ENCODE results near the gene CEP112. TPM values are rescaled to one million over a fixed set of nuclear protein-coding genes. Genes with fewer than 3 reads are reported as not detected.

The CEP112 gene
- total RNA-seq, 1 donor from 2014 or later, result 14.5 TPM

DNA sequence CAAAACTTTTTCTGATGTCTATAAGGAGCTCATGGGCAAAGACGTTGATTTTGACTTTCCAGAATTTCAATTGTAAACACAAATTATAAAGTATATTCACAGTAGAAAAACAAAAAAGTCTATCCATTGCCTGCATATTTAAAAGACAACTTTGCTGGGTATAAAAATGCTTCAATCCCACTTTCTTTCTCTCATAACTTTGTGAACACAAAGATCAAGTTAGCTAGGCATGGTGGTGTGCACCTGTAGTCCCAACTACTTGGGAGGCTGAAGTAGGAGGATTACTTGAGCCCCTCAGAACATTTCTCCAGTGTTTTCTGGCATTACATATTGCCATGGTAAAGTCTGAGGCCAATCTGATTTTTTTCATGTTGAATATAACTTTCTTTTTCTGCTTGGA lies 547.4 kb downstream of the CEP112 start:
- no peak overlapping the region for H3K4me3 ChIP-seq
- H3K36me3 ChIP-seq, result peaks cover 13% of the 10 kb centered on the region
- TF ChIP-seq, protein P1, sequence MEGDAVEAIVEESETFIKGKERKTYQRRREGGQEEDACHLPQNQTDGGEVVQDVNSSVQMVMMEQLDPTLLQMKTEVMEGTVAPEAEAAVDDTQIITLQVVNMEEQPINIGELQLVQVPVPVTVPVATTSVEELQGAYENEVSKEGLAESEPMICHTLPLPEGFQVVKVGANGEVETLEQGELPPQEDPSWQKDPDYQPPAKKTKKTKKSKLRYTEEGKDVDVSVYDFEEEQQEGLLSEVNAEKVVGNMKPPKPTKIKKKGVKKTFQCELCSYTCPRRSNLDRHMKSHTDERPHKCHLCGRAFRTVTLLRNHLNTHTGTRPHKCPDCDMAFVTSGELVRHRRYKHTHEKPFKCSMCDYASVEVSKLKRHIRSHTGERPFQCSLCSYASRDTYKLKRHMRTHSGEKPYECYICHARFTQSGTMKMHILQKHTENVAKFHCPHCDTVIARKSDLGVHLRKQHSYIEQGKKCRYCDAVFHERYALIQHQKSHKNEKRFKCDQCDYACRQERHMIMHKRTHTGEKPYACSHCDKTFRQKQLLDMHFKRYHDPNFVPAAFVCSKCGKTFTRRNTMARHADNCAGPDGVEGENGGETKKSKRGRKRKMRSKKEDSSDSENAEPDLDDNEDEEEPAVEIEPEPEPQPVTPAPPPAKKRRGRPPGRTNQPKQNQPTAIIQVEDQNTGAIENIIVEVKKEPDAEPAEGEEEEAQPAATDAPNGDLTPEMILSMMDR (IDR thresholded peaks at IDR 0.05; ENCODE audit: borderline replicate concordance), result no peak
- DNase-seq, result no peak
- no peaks in the 10 kb centered on the region for H3K27me3 ChIP-seq (ENCODE audit: low read depth)
- H3K27ac ChIP-seq (replicated peaks), result no peak overlapping the region
- intact Hi-C loops (cut with micrococcal nuclease), result no loop called here
- H3K4me1 ChIP-seq, result no peaks in the 10 kb centered on the region
- H3K9me3 ChIP-seq (replicated peaks), result peaks cover 38% of the 10 kb centered on the region

DNA sequence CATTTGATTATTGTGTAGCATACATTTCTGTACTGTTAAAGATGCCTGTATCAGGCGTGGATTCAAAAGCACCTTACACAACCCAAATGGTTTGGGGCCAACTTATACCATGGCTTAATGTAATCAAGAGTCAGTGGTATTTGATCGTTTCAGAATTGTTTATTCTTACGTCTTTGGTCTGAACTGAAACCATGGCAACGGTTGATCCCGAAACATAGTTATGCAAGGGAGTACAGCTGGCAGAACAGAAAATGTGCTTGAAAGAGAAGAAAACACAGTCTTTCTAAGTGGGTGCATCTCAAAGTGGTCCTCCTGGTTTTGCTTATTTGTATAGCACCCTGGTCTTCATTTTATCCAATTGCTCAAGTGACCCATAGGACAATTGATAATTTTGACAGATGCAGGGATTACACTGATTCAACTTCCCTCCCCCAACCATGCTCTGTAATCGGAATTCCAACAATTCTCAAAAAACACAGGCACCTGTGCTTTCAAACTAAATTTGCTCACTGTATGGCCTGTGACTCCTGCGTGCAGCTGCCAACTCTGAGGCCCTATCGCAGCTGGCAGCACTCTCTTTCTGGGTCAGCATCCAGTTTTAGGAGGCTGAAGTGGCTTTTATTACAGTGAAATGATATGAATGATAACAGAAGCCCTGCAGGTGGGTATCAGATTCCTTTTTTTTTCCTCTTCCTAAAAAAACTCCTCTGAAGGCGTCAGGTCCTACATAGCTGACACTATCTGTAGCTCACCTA lies 553.5 kb downstream of the CEP112 start:
- TF ChIP-seq, protein P1 (IDR thresholded peaks at IDR 0.05; ENCODE audit: borderline replicate concordance), result no peak
- Histone ChIP-seq H3K27ac (replicated peaks) (no peak overlapping the region), H3K4me3 (no peak overlapping the region), H3K27me3 (ENCODE audit: low read depth) (no peaks in the 10 kb centered on the region), H3K9me3 (replicated peaks) (peaks cover 12% of the 10 kb centered on the region), H3K36me3 (peaks cover 13% of the 10 kb centered on the region), H3K4me1 (peaks cover 11% of the 10 kb centered on the region)
- intact Hi-C loops (cut with micrococcal nuclease), result no loop called here
- DNase-seq, result no peak

DNA sequence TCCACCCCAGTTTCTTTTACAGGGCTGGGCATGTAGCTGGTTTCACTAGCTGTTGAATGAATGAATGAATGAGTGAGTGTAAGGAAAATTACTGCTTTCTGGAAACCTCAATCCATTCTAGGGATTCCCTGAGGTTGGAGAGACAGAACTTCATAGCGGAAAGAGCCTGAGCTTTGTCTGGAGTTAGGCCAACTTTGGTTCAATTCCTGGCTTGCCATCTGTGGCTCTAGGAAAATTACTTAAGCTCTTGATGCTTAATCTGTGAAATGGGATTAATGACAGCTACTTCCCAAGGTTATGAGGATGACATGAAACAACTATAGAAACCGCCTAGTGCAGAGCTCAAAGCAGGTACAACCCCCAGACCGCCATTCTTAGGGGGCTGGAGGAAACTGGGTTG lies 554.1 kb downstream of the CEP112 start:
- intact Hi-C loops (cut with micrococcal nuclease), result no loop called here
- no peak for DNase-seq
- Histone ChIP-seq H3K27ac (replicated peaks) (no peak overlapping the region), H3K27me3 (ENCODE audit: low read depth) (no peaks in the 10 kb centered on the region), H3K4me1 (peaks cover 11% of the 10 kb centered on the region), H3K9me3 (replicated peaks) (peaks cover 11% of the 10 kb centered on the region), H3K4me3 (no peak overlapping the region), H3K36me3 (peaks cover 13% of the 10 kb centered on the region)
- TF ChIP-seq, protein P1 (IDR thresholded peaks at IDR 0.05; ENCODE audit: borderline replicate concordance), result no peak

DNA sequence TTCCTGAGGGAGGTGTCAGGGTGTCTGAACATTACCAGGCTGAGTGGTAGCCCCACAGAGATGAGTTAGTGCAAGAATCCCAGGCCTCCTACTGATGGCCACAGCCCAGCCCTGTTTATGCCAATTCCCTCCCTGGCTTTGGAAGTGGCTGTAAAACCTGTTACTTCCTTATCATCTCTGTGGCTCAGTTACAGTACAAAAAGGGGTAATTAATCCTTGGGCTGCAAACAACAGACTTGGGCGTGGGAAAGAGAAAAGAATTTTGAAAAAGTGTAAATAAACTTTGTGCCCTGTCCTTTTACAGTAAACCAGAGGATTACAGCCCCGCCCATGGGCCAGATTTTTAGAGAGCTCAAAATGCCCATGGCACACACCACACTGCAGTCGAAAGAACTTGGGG lies 557.4 kb downstream of the CEP112 start:
- intact Hi-C loops (cut with micrococcal nuclease), result no loop called here
- H3K27ac ChIP-seq (replicated peaks), result no peak overlapping the region
- H3K4me3 ChIP-seq, result no peak overlapping the region
- H3K36me3 ChIP-seq, result no peaks in the 10 kb centered on the region
- DNase-seq, result no peak
- TF ChIP-seq, protein P1 (IDR thresholded peaks at IDR 0.05; ENCODE audit: borderline replicate concordance), result no peak
- H3K27me3 ChIP-seq (ENCODE audit: low read depth), result no peaks in the 10 kb centered on the region
- no peaks in the 10 kb centered on the region for H3K9me3 ChIP-seq (replicated peaks)
- peaks cover 11% of the 10 kb centered on the region for H3K4me1 ChIP-seq

DNA sequence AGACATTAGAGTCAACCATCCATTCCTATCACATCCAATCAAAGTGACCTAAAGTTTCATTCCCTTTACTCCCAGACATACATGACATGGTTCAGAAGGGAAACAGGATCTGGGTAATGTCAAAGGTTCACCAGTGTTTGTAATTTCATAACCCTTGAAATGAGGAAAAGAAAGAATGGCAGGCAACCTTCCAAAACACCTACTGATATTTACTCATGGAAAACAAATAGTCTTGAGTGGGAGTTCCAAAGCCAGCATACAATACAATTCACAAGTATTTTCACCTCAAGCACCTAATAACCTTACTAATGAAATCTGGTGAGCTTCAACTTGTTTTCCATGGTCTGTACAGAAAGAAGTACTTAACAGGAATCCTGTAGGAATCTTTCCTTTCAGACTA lies 557.9 kb downstream of the CEP112 start:
- TF ChIP-seq, protein P1 (IDR thresholded peaks at IDR 0.05; ENCODE audit: borderline replicate concordance), result no peak
- DNase-seq, result no peak
- Histone ChIP-seq H3K27me3 (ENCODE audit: low read depth) (no peaks in the 10 kb centered on the region), H3K9me3 (replicated peaks) (no peaks in the 10 kb centered on the region), H3K4me1 (peaks cover 10% of the 10 kb centered on the region), H3K4me3 (no peak overlapping the region), H3K27ac (replicated peaks) (no peak overlapping the region), H3K36me3 (no peaks in the 10 kb centered on the region)
- intact Hi-C loops (cut with micrococcal nuclease), result no loop called here
